Fibroblast of mammary gland (primary cell): Measurements from ENCODE around the gene HEATR5B.
A peak's percentile ranks its signal among the peaks of the same experiment; 100 is the strongest.

ENCODE experiments used
- DNase-seq: peaks from one replicate; pipeline ENCODE4 v3.0.0-alpha.2; 2010; ENCODE audit warnings: low read depth
- H3K4me3 ChIP-seq: 2 replicates; pipeline ENCODE4 v1.5.1; 2011; ENCODE audit warnings: low read depth, mild to moderate bottlenecking, low read length, moderate library complexity; ENCODE audit not compliant: control insufficient read depth
- TF ChIP-seq, protein P1 (sequence below): conservative IDR thresholded peaks from 2 replicates; pipeline ENCODE4 v1.5.1; 2011; ENCODE audit warnings: low read depth, low read length, inconsistent platforms; ENCODE audit not compliant: control insufficient read depth, insufficient read depth

The HEATR5B gene

DNA sequence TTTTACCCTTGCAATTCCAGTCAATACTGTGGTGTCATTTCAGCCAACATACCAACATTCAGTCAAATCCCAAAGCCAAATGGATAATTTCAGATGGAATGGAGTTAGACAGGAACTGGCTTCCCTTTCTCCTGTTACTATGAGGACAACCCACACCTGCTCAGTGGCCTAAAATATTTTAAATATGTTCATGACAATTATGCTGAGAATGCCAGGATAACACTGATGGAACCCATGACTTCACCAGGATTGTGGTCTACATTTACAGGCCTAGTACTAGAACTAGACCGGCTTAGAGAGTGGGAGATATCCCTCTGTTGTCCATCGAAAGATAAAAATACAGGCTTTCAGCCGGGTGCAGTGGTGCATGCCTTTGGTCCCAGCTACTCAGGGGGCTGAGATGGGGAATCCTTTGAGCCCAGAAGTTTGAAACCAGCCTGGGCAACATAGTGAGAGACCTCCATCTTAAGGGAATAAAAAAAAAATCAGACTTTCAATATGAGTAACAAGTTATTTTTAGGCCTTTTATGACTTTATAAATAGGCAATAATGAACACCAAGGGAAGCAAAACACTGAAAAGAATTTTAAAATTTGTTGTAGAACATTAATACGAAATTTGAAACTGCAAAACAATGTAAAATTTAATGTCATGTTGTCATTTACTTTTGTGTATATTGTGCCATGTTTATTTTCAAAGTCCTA lies 14.4 kb upstream of the HEATR5B start:
- no peak for DNase-seq
- TF ChIP-seq, protein P1, sequence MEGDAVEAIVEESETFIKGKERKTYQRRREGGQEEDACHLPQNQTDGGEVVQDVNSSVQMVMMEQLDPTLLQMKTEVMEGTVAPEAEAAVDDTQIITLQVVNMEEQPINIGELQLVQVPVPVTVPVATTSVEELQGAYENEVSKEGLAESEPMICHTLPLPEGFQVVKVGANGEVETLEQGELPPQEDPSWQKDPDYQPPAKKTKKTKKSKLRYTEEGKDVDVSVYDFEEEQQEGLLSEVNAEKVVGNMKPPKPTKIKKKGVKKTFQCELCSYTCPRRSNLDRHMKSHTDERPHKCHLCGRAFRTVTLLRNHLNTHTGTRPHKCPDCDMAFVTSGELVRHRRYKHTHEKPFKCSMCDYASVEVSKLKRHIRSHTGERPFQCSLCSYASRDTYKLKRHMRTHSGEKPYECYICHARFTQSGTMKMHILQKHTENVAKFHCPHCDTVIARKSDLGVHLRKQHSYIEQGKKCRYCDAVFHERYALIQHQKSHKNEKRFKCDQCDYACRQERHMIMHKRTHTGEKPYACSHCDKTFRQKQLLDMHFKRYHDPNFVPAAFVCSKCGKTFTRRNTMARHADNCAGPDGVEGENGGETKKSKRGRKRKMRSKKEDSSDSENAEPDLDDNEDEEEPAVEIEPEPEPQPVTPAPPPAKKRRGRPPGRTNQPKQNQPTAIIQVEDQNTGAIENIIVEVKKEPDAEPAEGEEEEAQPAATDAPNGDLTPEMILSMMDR, result no peak
- H3K4me3 ChIP-seq, result no peak overlapping the region

- TF ChIP-seq, protein P1, result no peak
- no peak for DNase-seq
- H3K4me3 ChIP-seq, result no peak overlapping the region
Measured at GRCh38 chr2:37096568-37096967, 12.4 kb upstream of the HEATR5B start.

DNA sequence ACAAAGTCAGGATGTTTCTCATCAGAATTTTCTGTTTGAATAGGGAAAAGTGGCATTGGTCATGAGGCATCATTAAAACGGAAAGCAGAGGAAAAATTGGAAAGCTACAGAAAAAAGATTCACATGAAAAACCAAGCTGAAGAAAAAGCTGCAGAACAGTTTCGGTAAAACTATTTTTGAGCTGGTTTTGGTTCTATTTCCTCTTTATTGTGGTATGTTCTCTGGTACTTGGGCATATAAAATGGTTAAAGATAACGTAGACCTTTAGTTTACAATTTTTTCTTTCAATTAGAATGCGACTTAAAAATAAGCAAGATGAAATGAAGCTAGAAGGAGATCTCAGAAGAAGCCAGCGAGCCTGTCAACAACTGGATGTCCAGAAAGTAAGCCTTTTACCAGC lies 7.7 kb upstream of the HEATR5B start:
- no peak overlapping the region for H3K4me3 ChIP-seq
- no peak for DNase-seq
- TF ChIP-seq, protein P1, result no peak

DNA sequence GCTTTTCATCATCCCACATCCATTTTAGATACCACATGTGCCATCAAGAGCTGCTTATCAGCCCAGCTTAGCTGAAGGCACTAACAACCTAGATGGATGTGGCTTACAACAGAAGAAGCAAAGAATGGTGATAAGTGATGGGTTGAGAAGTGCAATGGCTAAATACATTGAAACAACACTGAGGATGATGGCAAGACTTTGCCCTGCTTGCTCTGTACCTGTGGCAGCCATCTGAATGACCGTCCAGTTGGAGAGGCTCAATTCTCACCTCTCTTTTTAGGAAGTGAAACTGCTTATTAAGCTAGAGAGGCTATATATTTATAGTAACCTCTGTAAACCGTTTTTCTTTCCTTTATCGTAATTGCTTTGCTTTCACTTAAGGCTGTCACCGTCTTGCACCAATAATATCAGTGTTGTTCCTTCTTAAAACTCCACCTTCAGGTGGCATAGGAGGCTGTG lies 5.9 kb upstream of the HEATR5B start:
- H3K4me3 ChIP-seq, result no peak overlapping the region
- DNase-seq, result no peak
- TF ChIP-seq, protein P1, result no peak

DNA sequence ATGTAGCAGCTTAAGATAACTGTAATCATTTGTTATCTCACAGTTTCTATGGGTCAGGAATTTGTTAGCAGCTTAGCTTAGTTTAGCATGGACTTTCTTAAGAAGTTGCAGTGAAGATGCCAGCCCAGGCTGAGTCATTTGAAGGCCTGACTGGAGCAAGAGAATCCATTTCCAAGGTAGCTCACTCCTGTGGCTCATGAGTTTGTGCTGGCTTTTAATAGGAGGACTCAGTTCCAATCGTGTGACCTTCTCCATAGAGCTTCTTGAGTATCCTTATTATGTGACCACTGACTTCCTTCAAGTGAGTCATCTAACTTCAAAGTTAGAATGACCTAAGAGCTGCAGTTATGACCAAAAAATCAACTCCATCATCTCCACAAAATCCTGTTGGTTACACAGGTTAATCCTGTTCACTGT lies 1.6 kb upstream of the HEATR5B start:
- peak; percentile 72 for DNase-seq
- no peak overlapping the region for H3K4me3 ChIP-seq
- TF ChIP-seq, protein P1, result no peak

GRCh38 chr2:37084797-37085196 lies 625 bp upstream of the HEATR5B start:
- DNase-seq, result no peak
- TF ChIP-seq, protein P1, result no peak

More at GRCh38 chr2:37084797-37085196, 625 bp upstream of the HEATR5B start:
- peak overlapping the region; percentile 94 for H3K4me3 ChIP-seq
